GM18502 (cell line): ENCODE measurements around the gene NSA2.

Experiments
- ATAC-seq: cut with Tn5 transposase; IDR thresholded peaks from one replicate; pipeline ENCODE4 v1.9.1; 2021; ENCODE audit warnings: mild to moderate bottlenecking; ENCODE audit not compliant: unreplicated experiment, poor library complexity

The NSA2 gene

DNA sequence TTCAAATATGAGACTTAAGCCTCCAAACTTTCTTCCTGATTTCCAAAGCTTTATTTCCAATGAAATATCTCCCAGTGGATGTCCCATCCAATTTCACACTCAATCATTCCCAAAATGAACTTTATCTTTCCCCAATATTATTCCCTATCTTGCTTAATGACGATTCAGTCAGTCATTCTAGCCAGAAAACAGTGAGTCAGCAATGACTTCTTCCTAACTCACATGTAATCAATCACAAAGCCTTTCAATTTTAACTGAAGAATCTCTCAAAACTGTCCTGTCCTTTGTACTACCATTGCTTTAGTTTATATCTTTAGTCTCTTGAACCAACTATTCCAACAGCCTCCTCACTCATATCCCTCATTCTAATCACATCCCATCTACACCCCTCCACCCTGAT, 34.9 kb downstream of the NSA2 start:
- ATAC-seq, result no peak

DNA sequence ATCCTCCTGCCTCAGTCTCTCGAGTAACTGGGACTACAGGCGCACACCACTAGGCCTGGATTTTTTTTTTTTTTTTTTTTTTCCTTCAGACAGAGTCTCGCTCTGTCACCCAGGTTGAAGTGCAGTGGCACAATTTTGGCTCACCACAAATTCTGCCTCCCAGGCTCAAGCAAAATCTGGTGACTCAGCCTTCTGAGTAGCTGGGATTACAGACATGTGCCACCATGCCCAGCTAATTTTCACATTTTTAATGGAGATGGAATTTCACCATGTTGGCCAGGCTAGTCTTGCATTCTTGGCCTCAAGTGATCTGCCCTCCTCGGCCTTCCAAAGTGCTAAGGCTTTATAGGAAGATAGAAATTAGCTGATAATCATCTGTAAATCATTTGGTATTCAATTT, 43.9 kb downstream of the NSA2 start:
- ATAC-seq, result no peak

DNA sequence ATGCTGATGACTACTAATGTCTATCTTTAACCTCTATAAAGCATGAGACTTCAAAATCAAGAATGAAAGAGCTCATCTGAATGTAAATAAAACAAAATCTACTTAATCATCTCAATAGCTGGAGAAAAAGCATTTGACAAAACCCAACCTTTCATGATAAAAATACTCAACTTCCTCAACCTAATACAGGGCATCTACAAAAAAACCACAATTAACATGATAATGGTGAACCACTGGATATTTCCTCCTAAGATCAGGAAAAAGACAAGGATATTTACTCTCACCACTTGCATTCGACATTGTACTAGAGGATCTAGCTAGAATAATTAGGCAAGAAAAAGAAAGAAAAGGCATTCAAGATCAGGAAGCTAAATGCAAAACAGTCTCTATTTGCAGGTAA, 49.8 kb downstream of the NSA2 start:
- no peak for ATAC-seq

DNA sequence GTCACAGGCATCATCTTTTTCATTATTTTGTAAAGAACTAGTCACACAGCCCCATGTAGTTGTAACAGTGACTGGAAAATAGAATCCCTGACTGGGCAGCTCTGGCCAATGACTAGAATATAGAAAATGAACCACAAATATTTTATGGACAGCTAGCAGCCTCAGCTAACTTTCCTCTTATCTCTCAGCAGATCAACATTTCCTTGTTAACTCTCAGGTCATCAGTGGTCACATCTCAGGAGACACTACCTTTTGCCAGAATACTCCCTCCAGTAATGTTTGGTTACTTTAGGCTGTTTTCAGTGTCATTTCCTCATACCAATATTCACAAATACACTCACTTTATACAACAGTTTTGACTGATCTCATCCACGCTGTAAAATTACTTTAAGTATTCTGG, 55.2 kb downstream of the NSA2 start:
- ATAC-seq, result no peak

DNA sequence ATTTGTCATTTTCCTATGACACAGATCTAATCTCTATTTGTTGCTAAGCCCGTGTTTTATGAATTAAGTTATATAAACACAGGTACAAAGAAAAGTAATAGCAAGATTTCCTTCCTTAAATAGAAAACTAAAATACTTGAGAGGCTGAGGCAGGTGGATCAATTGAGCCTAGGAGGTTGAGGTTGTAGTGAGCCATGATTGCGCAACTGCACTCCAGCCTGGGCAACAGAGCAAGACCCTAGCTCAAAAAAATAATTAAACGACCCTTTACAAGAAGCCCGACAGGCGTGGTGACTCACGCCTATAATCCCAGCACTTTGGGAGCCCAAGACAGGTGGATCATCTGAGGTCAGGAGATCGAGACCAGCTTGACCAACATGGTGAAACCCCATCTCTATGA, 62.4 kb downstream of the NSA2 start:
- ATAC-seq, result no peak
